Measurements from ENCODE around the gene GSN.

GRCh38 chr9:121261755-121262154, 6.2 kb upstream of the GSN start:
- TF ChIP-seq, protein P1, sequence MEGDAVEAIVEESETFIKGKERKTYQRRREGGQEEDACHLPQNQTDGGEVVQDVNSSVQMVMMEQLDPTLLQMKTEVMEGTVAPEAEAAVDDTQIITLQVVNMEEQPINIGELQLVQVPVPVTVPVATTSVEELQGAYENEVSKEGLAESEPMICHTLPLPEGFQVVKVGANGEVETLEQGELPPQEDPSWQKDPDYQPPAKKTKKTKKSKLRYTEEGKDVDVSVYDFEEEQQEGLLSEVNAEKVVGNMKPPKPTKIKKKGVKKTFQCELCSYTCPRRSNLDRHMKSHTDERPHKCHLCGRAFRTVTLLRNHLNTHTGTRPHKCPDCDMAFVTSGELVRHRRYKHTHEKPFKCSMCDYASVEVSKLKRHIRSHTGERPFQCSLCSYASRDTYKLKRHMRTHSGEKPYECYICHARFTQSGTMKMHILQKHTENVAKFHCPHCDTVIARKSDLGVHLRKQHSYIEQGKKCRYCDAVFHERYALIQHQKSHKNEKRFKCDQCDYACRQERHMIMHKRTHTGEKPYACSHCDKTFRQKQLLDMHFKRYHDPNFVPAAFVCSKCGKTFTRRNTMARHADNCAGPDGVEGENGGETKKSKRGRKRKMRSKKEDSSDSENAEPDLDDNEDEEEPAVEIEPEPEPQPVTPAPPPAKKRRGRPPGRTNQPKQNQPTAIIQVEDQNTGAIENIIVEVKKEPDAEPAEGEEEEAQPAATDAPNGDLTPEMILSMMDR (IDR thresholded peaks at IDR 0.05; ENCODE audit: control extremely low read depth in 1 of 3, insufficient read depth in 1 of 3, low read depth in 1 of 3, low read length in 3 of 3) = no peak
- TF ChIP-seq EP300 (IDR thresholded peaks at IDR 0.05; ENCODE audit: borderline replicate concordance in 1 of 2, low read depth in 2 of 2, low read length in 2 of 2) = no peak
- TF ChIP-seq, protein P2, sequence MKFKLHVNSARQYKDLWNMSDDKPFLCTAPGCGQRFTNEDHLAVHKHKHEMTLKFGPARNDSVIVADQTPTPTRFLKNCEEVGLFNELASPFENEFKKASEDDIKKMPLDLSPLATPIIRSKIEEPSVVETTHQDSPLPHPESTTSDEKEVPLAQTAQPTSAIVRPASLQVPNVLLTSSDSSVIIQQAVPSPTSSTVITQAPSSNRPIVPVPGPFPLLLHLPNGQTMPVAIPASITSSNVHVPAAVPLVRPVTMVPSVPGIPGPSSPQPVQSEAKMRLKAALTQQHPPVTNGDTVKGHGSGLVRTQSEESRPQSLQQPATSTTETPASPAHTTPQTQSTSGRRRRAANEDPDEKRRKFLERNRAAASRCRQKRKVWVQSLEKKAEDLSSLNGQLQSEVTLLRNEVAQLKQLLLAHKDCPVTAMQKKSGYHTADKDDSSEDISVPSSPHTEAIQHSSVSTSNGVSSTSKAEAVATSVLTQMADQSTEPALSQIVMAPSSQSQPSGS (IDR thresholded peaks at IDR 0.05; ENCODE audit: low read length) = no peak
- TF ChIP-seq EZH2 (IDR thresholded peaks at IDR 0.05; ENCODE audit: low read depth, low read length, severe bottlenecking) = no peak
- TF ChIP-seq HDAC6 (IDR thresholded peaks at IDR 0.05; ENCODE audit: low read depth, low read length) = no peak
- TF ChIP-seq KDM1A (IDR thresholded peaks at IDR 0.05; ENCODE audit: borderline replicate concordance, low read length) = no peak
- TF ChIP-seq POLR2AphosphoS5 (IDR thresholded peaks at IDR 0.05; ENCODE audit: low read depth, low read length) = no peak
- no peak for TF ChIP-seq FOSL1 (IDR thresholded peaks at IDR 0.05; ENCODE audit: insufficient read depth, low read depth, low read length)
- TF ChIP-seq TEAD4 (IDR thresholded peaks at IDR 0.05; ENCODE audit: low read depth, low read length) = no peak
- no peak for TF ChIP-seq ATF3 (IDR thresholded peaks at IDR 0.05; ENCODE audit: insufficient read depth, low read depth, low read length)
- no peak for TF ChIP-seq ZNF274 (IDR thresholded peaks at IDR 0.05; ENCODE audit: borderline replicate concordance, extremely low read depth, low read length)
- no peak for TF ChIP-seq RAD21 (IDR thresholded peaks at IDR 0.05 in 1 of 2, conservative IDR thresholded peaks at IDR 0.05 in 1 of 2; ENCODE audit: low read depth in 2 of 2, low read length in 2 of 2)
- TF ChIP-seq JUND (IDR thresholded peaks at IDR 0.05; ENCODE audit: low read length) = no peak

All from H1 (cell line).